ENCODE measurements around the gene SCUBE3. TPM values are rescaled to one million over a fixed set of nuclear protein-coding genes. Genes with fewer than 3 reads are reported as not detected.

The SCUBE3 gene
- total and polyA plus RNA-seq, 9 of the 15 experiments (the other 6 are each of a cell fraction or from before 2014, with no cell fraction given), result 0.01 to 0.11 TPM; not detected in 7

DNA sequence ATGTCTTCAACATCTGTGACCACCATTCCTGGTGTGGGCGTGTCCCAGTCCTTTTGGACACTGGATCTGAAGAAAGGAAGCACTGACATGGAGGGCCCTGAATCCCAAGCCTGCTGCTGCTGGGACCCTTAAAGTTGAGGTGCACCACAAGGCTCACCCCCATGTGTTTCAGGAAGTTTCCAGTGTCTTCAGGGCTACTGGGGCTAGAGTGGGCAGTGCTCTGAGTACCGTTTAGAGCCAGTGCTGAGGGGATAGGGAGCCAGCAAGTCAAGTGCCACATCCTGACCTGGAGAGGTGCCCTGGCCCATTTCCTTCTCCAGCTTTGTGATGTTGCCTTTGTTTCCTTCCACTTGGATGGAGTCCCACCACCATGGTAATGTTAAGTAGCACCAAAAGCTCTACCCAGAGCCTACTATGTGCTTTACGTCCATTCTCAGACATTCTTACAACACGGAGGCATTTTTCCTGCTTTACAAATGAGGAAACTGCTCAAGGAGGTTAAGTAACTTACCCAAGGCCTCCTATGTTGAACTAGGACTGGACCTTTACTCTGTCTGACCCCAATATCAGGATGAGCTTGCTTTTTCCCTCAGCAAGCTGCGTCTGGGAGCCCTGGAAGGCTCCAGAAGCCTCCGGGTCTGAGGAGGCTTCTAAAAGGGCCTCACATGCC, 83.3 kb downstream of the SCUBE3 start (continued):
- TF ChIP-seq, protein P1, sequence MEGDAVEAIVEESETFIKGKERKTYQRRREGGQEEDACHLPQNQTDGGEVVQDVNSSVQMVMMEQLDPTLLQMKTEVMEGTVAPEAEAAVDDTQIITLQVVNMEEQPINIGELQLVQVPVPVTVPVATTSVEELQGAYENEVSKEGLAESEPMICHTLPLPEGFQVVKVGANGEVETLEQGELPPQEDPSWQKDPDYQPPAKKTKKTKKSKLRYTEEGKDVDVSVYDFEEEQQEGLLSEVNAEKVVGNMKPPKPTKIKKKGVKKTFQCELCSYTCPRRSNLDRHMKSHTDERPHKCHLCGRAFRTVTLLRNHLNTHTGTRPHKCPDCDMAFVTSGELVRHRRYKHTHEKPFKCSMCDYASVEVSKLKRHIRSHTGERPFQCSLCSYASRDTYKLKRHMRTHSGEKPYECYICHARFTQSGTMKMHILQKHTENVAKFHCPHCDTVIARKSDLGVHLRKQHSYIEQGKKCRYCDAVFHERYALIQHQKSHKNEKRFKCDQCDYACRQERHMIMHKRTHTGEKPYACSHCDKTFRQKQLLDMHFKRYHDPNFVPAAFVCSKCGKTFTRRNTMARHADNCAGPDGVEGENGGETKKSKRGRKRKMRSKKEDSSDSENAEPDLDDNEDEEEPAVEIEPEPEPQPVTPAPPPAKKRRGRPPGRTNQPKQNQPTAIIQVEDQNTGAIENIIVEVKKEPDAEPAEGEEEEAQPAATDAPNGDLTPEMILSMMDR (IDR thresholded peaks at IDR 0.05 in 2 of 3, conservative IDR thresholded peaks at IDR 0.05 in 1 of 3; ENCODE audit: insufficient read depth in 2 of 3, low read depth in 1 of 3, low read length in 3 of 3), result no peak
- TF ChIP-seq ZKSCAN1 (IDR thresholded peaks at IDR 0.05; ENCODE audit: low read depth, low read length) (peak; percentile 72), EGR1 (conservative IDR thresholded peaks at IDR 0.05) (no peak), RFX5 (IDR thresholded peaks at IDR 0.05; ENCODE audit: low read depth, low read length) (no peak), MYNN (IDR thresholded peaks at IDR 0.05) (no peak), MYNN (CRISPR knock-in tag; IDR thresholded peaks at IDR 0.05) (no peak), ASH1L (IDR thresholded peaks at IDR 0.05; ENCODE audit: borderline replicate concordance, low read depth, partially characterized antibody) (no peak), TBL1XR1 (IDR thresholded peaks at IDR 0.05; ENCODE audit: low read length in 2 of 2) (no peak), ZEB2 (IDR thresholded peaks at IDR 0.05) (no peak)
- TF ChIP-seq, protein P2, sequence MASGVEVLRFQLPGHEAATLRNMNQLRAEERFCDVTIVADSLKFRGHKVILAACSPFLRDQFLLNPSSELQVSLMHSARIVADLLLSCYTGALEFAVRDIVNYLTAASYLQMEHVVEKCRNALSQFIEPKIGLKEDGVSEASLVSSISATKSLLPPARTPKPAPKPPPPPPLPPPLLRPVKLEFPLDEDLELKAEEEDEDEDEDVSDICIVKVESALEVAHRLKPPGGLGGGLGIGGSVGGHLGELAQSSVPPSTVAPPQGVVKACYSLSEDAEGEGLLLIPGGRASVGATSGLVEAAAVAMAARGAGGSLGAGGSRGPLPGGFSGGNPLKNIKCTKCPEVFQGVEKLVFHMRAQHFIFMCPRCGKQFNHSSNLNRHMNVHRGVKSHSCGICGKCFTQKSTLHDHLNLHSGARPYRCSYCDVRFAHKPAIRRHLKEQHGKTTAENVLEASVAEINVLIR (CRISPR knock-in tag; IDR thresholded peaks at IDR 0.05), result no peak
